GM12892 (cell line): Measurements from ENCODE around the gene DST.

Source experiments
- POLR2A ChIP-seq: IDR thresholded peaks from 2 replicates; pipeline ENCODE4 v1.6.1; 2011; ENCODE audit warnings: low read depth, low read length, control low read depth
- POLR2AphosphoS5 ChIP-seq: IDR thresholded peaks from 2 replicates; pipeline ENCODE4 v1.6.1; 2011; ENCODE audit warnings: low read depth, low read length, control low read depth

- TF ChIP-seq POLR2AphosphoS5: no peak
- no peak for TF ChIP-seq POLR2A
Observed at GRCh38 chr6:56593801-56594318, 48.8 kb downstream of the DST start.
